GM23338 (cell line): ENCODE results near the gene UBA1. TPM values are rescaled to one million over a fixed set of nuclear protein-coding genes. Genes with fewer than 3 reads are reported as not detected.

Experiments used
- ATAC-seq: fragments of 200-7000 bp; cut with Tn5 transposase; 3 replicates; pipeline ENCODE4 v1.9.1; 2020
- DNase-seq: peaks from one replicate; pipeline ENCODE4 v3.0.0-alpha.2; 2015; ENCODE audit warnings: low spot score
- H2AFZ ChIP-seq: fragments of 200-600 bp; sonication (generic); 2 replicates; pipeline ENCODE4 v1.8.0; 2016; ENCODE audit warnings: antibody characterized with exemption, mild to moderate bottlenecking, moderate library complexity
- H3F3A ChIP-seq: fragments of 200-600 bp; sonication (generic); replicated peaks from 2 replicates; pipeline ENCODE4 v1.8.0; 2017; ENCODE audit warnings: antibody characterized with exemption, mixed run types, low read depth
- H3K27ac ChIP-seq: fragments of 200-600 bp; sonication (generic); 2 replicates; pipeline ENCODE4 v1.6.1; 2016; ENCODE audit warnings: low read depth
- H3K27me3 ChIP-seq: fragments of 200-600 bp; sonication (generic); 2 replicates; pipeline ENCODE4 v1.8.0; 2016; ENCODE audit warnings: mild to moderate bottlenecking, mixed run types, moderate library complexity; ENCODE audit not compliant: insufficient read depth
- H3K36me3 ChIP-seq: fragments of 200-600 bp; sonication (generic); 2 replicates; pipeline ENCODE4 v1.8.0; 2016; ENCODE audit warnings: mild to moderate bottlenecking; ENCODE audit not compliant: insufficient read depth
- H3K4me1 ChIP-seq: fragments of 200-600 bp; sonication (generic); 2 replicates; pipeline ENCODE4 v1.8.0; 2016; ENCODE audit warnings: mild to moderate bottlenecking, moderate library complexity; ENCODE audit not compliant: insufficient read depth
- H3K4me2 ChIP-seq: fragments of 200-600 bp; sonication (generic); 2 replicates; pipeline ENCODE4 v1.7.1; 2017; ENCODE audit warnings: mixed run types
- H3K4me3 ChIP-seq: fragments of 200-600 bp; sonication (generic); 2 replicates; pipeline ENCODE4 v1.6.1; 2016; ENCODE audit warnings: mixed run types
- H3K79me2 ChIP-seq: fragments of 200-600 bp; sonication (generic); replicated peaks from 2 replicates; pipeline ENCODE4 v1.8.0; 2017; ENCODE audit warnings: mild to moderate bottlenecking; ENCODE audit not compliant: insufficient read depth
- H3K9me2 ChIP-seq: fragments of 200-600 bp; sonication (generic); 2 replicates; pipeline ENCODE4 v1.8.0; 2017; ENCODE audit not compliant: insufficient read depth
- H4K20me1 ChIP-seq: fragments of 200-600 bp; sonication (generic); replicated peaks from 2 replicates; pipeline ENCODE4 v1.8.0; 2017; ENCODE audit warnings: mild to moderate bottlenecking; ENCODE audit not compliant: insufficient read depth
- H3K27ac Mint-ChIP-seq: 2 replicates; pipeline ENCODE4 v1.8.0; 2020; ENCODE audit warnings: inconsistent platforms, mild to moderate bottlenecking, moderate library complexity, mixed read lengths
- H3K27me3 Mint-ChIP-seq: 3 replicates; pipeline ENCODE4 v1.8.0; 2022; ENCODE audit warnings: low read depth, mild to moderate bottlenecking, moderate library complexity, mixed read lengths, inconsistent platforms; ENCODE audit not compliant: insufficient read depth, poor library complexity
- H3K36me3 Mint-ChIP-seq: 3 replicates; pipeline ENCODE4 v1.8.0; 2021; ENCODE audit warnings: low read depth, mild to moderate bottlenecking, inconsistent platforms, moderate library complexity, mixed read lengths
- H3K4me1 Mint-ChIP-seq: 3 replicates; pipeline ENCODE4 v1.8.0; 2020; ENCODE audit warnings: mild to moderate bottlenecking, inconsistent platforms, mixed read lengths
- H3K4me3 Mint-ChIP-seq: 3 replicates; pipeline ENCODE4 v1.8.0; 2021; ENCODE audit warnings: moderate library complexity, mild to moderate bottlenecking, inconsistent platforms, mixed read lengths
- H3K9me3 Mint-ChIP-seq: 3 replicates; pipeline ENCODE4 v1.8.0; 2020; ENCODE audit warnings: moderate library complexity, mild to moderate bottlenecking, inconsistent platforms, mixed read lengths
- CREB1 ChIP-seq: fragments of 250-450 bp; sonication (Bioruptor Pico); IDR thresholded peaks from 2 replicates; pipeline ENCODE4 v1.5.0; 2020; ENCODE audit warnings: low read depth, mild to moderate bottlenecking, moderate library complexity
- CTCF ChIP-seq, 2 experiments: fragments of 200-600 bp in 1 of 2; sonication (generic) in 1 of 2; conservative IDR thresholded peaks; 2 replicates each; pipeline versions ENCODE4 v1.5.1 to v1.6.1; 2016 to 2017; ENCODE audit warnings: antibody characterized with exemption in 2 of 2, low read depth in 2 of 2, mild to moderate bottlenecking in 2 of 2, moderate library complexity in 1 of 2
- EZH2 ChIP-seq: fragments of 200-600 bp; sonication (generic); IDR thresholded peaks from one replicate; pipeline ENCODE4 v1.8.0; 2017; ENCODE audit warnings: antibody characterized with exemption, mild to moderate bottlenecking, low read depth; ENCODE audit not compliant: unreplicated experiment
- EZH2phosphoT487 ChIP-seq: fragments of 200-600 bp; sonication (generic); IDR thresholded peaks from one replicate; pipeline ENCODE4 v1.8.1; 2018; ENCODE audit warnings: antibody characterized with exemption; ENCODE audit not compliant: unreplicated experiment
- JUNB ChIP-seq: IDR thresholded peaks from one replicate; pipeline ENCODE4 v1.6.1; 2016; ENCODE audit warnings: antibody characterized with exemption; ENCODE audit not compliant: unreplicated experiment
- NANOG ChIP-seq: IDR thresholded peaks from 2 replicates; pipeline ENCODE4 v1.6.1; 2016; ENCODE audit warnings: antibody characterized with exemption, borderline replicate concordance
- POLR2AphosphoS5 ChIP-seq: IDR thresholded peaks from 2 replicates; pipeline ENCODE4 v1.6.1; 2016; ENCODE audit warnings: antibody characterized with exemption, low read depth
- REST ChIP-seq: IDR thresholded peaks from one replicate; pipeline ENCODE4 v1.6.1; 2018; ENCODE audit warnings: antibody characterized with exemption; ENCODE audit not compliant: unreplicated experiment
- STAT1 ChIP-seq: IDR thresholded peaks from one replicate; pipeline ENCODE4 v1.6.1; 2016; ENCODE audit warnings: antibody characterized with exemption; ENCODE audit not compliant: unreplicated experiment
- ZNF114 ChIP-seq: fragments of 250-450 bp; sonication (Bioruptor Pico); IDR thresholded peaks from 2 replicates; pipeline ENCODE4 v1.5.0; 2020; ENCODE audit warnings: mild to moderate bottlenecking, moderate library complexity
- ZNF331 ChIP-seq: fragments of 250-450 bp; sonication (Bioruptor Pico); IDR thresholded peaks from 2 replicates; pipeline ENCODE4 v1.5.0; 2020; ENCODE audit warnings: low read depth, mild to moderate bottlenecking, moderate library complexity
- polyA plus RNA-seq: library from polyadenylated mRNA; unstranded; fragments of >200 nt; fragmentation: Nextera tagmentation; extraction: Ambion mirVana; gene quantifications from 2 replicates; pipeline ENCODE4 v1.2.1, GENCODE V29; 2016
- total RNA-seq: library from RNA; depleted of rRNA; stranded (reverse); fragments of >200 nt; shearing (Covaris generic); gene quantifications from 2 replicates; pipeline ENCODE4 v1.2.3, GENCODE V29; 2014
- TF ChIP-seq, protein P1 (sequence below): fragments of 250-450 bp; sonication (Bioruptor Pico); IDR thresholded peaks from 2 replicates; pipeline ENCODE4 v1.5.0; 2020; ENCODE audit warnings: mild to moderate bottlenecking, moderate library complexity
- TF ChIP-seq, protein P2 (sequence below): IDR thresholded peaks from 2 replicates; pipeline ENCODE4 v1.6.1; 2016; ENCODE audit warnings: antibody characterized with exemption

UBA1 gene
- total and polyA plus RNA-seq, 2 experiments from 2014 or later = 104 to 377 TPM

GRCh38 chrX:47172971-47173792, 20.4 kb upstream of the UBA1 start:
- Histone ChIP-seq H3K4me2 (no peak overlapping the region), H3F3A (no peaks in the 10 kb centered on the region), H3K9me2 (no peaks in the 10 kb centered on the region), H3K79me2 (0 out of 2 replicates have a peak, but pooled peaks cover 1% of the 10 kb centered on the region), H3K4me3 (no peak overlapping the region), H4K20me1 (no peaks in the 10 kb centered on the region), H3K27me3 (no peaks in the 10 kb centered on the region), H2AFZ (no peak overlapping the region), H3K27ac (no peak overlapping the region), H3K36me3 (0 out of 2 replicates have a peak, but pooled peaks cover 3% of the 10 kb centered on the region), H3K4me1 (no peaks in the 10 kb centered on the region)
- Mint-ChIP-seq H3K9me3 (no peaks in the 10 kb centered on the region; the same call in 2 of the 3 replicates), H3K36me3 (peaks cover 39% of the 10 kb centered on the region), H3K27me3 (peaks cover 5% of the 10 kb centered on the region), H3K4me1 (no peaks in the 10 kb centered on the region; the same call in 2 of the 3 replicates), H3K27ac (no peak overlapping the region), H3K4me3 (no peak overlapping the region)
- DNase-seq (no peak), ATAC-seq (no peak)
- TF ChIP-seq REST = no peak
- no peak for TF ChIP-seq CREB1 (CRISPR knock-in tag)
- no peak for TF ChIP-seq ZNF331 (CRISPR knock-in tag)
- no peak for TF ChIP-seq NANOG
- TF ChIP-seq ZNF114 (CRISPR knock-in tag) = no peak
- TF ChIP-seq, protein P1, sequence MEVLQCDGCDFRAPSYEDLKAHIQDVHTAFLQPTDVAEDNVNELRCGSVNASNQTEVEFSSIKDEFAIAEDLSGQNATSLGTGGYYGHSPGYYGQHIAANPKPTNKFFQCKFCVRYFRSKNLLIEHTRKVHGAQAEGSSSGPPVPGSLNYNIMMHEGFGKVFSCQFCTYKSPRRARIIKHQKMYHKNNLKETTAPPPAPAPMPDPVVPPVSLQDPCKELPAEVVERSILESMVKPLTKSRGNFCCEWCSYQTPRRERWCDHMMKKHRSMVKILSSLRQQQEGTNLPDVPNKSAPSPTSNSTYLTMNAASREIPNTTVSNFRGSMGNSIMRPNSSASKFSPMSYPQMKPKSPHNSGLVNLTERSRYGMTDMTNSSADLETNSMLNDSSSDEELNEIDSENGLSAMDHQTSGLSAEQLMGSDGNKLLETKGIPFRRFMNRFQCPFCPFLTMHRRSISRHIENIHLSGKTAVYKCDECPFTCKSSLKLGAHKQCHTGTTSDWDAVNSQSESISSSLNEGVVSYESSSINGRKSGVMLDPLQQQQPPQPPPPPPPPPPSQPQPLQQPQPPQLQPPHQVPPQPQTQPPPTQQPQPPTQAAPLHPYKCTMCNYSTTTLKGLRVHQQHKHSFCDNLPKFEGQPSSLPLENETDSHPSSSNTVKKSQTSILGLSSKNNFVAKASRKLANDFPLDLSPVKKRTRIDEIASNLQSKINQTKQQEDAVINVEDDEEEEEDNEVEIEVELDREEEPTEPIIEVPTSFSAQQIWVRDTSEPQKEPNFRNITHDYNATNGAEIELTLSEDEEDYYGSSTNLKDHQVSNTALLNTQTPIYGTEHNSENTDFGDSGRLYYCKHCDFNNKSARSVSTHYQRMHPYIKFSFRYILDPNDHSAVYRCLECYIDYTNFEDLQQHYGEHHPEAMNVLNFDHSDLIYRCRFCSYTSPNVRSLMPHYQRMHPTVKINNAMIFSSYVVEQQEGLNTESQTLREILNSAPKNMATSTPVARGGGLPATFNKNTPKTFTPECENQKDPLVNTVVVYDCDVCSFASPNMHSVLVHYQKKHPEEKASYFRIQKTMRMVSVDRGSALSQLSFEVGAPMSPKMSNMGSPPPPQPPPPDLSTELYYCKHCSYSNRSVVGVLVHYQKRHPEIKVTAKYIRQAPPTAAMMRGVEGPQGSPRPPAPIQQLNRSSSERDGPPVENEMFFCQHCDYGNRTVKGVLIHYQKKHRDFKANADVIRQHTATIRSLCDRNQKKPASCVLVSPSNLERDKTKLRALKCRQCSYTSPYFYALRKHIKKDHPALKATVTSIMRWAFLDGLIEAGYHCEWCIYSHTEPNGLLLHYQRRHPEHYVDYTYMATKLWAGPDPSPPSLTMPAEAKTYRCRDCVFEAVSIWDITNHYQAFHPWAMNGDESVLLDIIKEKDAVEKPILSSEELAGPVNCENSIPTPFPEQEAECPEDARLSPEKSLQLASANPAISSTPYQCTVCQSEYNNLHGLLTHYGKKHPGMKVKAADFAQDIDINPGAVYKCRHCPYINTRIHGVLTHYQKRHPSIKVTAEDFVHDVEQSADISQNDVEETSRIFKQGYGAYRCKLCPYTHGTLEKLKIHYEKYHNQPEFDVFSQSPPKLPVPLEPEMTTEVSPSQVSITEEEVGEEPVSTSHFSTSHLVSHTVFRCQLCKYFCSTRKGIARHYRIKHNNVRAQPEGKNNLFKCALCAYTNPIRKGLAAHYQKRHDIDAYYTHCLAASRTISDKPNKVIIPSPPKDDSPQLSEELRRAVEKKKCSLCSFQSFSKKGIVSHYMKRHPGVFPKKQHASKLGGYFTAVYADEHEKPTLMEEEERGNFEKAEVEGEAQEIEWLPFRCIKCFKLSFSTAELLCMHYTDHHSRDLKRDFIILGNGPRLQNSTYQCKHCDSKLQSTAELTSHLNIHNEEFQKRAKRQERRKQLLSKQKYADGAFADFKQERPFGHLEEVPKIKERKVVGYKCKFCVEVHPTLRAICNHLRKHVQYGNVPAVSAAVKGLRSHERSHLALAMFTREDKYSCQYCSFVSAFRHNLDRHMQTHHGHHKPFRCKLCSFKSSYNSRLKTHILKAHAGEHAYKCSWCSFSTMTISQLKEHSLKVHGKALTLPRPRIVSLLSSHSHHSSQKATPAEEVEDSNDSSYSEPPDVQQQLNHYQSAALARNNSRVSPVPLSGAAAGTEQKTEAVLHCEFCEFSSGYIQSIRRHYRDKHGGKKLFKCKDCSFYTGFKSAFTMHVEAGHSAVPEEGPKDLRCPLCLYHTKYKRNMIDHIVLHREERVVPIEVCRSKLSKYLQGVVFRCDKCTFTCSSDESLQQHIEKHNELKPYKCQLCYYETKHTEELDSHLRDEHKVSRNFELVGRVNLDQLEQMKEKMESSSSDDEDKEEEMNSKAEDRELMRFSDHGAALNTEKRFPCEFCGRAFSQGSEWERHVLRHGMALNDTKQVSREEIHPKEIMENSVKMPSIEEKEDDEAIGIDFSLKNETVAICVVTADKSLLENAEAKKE = no peak
- no peak for TF ChIP-seq EZH2phosphoT487
- TF ChIP-seq, protein P2, sequence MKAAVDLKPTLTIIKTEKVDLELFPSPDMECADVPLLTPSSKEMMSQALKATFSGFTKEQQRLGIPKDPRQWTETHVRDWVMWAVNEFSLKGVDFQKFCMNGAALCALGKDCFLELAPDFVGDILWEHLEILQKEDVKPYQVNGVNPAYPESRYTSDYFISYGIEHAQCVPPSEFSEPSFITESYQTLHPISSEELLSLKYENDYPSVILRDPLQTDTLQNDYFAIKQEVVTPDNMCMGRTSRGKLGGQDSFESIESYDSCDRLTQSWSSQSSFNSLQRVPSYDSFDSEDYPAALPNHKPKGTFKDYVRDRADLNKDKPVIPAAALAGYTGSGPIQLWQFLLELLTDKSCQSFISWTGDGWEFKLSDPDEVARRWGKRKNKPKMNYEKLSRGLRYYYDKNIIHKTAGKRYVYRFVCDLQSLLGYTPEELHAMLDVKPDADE = no peak
- no peak for TF ChIP-seq POLR2AphosphoS5
- TF ChIP-seq STAT1 = no peak
- TF ChIP-seq CTCF (conservative IDR thresholded peaks at IDR 0.05; ENCODE audit: low read depth in 2 of 2) = no peak
- no peak for TF ChIP-seq JUNB
- no peak for TF ChIP-seq EZH2
